NCI-H524 treated with DMSO at 0.1 percent for 48 hours (cell line): Measurements from ENCODE around the gene ZBTB20.

Experiments
- DNase-seq: peaks from one replicate; lab custom pipeline; 2025; lab: John Stamatoyannopoulos, UW

ZBTB20 gene

GRCh38 chr3:115087512-115087911 lies 59.6 kb downstream of the ZBTB20 start:
- DNase-seq: no peak

- no peak for DNase-seq
These were observed 60.7 kb downstream of the ZBTB20 start for GRCh38 chr3:115086344-115086743.

GRCh38 chr3:115085197-115085865 lies 61.8 kb downstream of the ZBTB20 start:
- no peak for DNase-seq

DNA sequence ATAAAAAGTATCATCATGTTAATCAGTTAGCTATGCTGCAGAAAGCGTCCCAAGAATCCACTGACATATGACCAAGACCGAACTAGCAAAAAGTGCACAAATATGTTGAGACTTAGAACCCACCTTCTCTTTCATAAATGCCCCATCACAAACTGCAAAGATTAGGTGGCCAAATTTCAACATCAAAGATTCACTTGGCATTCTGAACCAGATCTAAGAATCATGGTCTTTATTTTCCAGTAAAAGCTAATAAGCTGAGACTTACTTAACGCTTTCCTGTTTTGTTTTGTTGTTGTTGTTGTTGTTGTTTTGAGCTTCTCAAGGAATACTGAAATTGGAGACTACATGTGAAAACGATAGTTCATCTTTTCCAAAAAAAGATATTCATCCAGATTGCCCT lies 62.4 kb downstream of the ZBTB20 start:
- no peak for DNase-seq

GRCh38 chr3:115082260-115082659 lies 64.8 kb downstream of the ZBTB20 start:
- no peak for DNase-seq

- no peak for DNase-seq
These were observed 65.6 kb downstream of the ZBTB20 start for GRCh38 chr3:115081444-115081843.

- DNase-seq: no peak
These were observed 69.4 kb downstream of the ZBTB20 start for GRCh38 chr3:115077501-115078250.

GRCh38 chr3:115074502-115074901 lies 72.6 kb downstream of the ZBTB20 start:
- no peak for DNase-seq

- no peak for DNase-seq
These were observed 74.6 kb downstream of the ZBTB20 start for GRCh38 chr3:115072265-115073021.

DNA sequence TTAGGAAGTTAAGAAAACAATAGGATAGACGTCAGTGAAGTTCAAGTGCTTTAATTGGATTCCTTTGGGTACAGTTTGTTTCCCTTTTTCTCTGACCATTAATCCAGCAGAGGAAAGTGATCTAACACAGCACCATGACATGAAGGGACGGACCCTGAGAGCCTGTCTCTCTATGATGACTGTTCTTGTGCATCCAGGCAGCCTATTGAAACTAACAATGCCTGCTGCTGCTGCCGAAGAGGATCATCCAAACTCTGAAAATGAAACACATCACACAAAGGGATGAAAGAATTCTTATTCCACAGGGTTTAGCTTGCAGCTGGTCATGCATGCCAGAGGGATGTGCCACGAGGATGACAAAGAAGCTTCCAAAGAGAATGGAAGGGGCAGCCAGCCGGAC lies 75.5 kb downstream of the ZBTB20 start:
- DNase-seq: no peak

- DNase-seq: no peak
These were observed 75.9 kb downstream of the ZBTB20 start for GRCh38 chr3:115071166-115071565.

- DNase-seq: no peak
These were observed 78.3 kb downstream of the ZBTB20 start for GRCh38 chr3:115068799-115069198.

DNA sequence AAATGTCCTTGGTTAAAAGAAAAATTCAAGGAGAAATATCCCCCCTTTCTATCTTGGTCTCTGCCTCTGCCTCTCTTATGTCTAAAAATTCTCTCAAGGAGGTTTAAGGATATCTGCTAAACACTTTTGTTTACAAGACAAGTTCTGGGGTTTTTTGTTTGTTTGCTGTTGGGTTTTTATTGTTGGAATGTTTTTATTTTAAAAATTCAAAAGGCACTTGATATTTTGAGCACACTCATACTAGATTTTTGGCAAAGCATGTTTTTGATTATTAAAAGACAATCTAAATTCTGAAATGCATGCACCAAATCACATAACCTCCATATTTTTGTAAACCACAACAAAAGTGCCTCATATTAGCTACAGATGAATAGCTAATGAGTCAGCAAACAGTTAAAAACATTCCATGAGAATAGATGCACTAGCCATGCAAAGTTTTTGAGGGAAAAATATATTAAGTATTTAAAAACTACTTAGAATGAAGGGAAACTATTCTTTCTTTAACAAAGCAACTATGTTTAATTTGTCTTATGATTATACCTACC lies 84.6 kb downstream of the ZBTB20 start:
- no peak for DNase-seq

- no peak for DNase-seq
These were observed 85.1 kb downstream of the ZBTB20 start for GRCh38 chr3:115062009-115062408.

DNA sequence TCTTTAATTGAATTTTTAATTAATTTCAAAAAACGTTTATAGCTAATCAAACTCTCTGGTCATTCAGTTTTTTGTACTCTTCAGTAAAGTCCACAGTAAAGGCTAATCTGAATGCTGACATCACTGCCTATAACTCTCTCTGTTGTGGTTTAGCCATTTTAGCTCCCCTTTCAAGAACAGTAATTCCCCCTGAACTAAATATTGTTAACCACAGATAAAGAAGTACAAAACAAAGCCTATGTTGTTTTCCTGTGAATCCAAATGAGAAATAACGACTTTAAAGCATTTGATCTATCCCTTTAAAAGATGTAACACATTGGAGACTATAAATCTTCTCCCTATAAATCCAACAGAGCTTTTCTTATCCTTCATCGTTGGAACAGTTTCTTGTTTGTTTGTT lies 94.2 kb downstream of the ZBTB20 start:
- no peak for DNase-seq

GRCh38 chr3:115042351-115042750 lies 104.7 kb downstream of the ZBTB20 start:
- no peak for DNase-seq

GRCh38 chr3:115040673-115041286 lies 106.3 kb downstream of the ZBTB20 start:
- no peak for DNase-seq

GRCh38 chr3:115040246-115040645 lies 106.8 kb downstream of the ZBTB20 start:
- DNase-seq: no peak

DNA sequence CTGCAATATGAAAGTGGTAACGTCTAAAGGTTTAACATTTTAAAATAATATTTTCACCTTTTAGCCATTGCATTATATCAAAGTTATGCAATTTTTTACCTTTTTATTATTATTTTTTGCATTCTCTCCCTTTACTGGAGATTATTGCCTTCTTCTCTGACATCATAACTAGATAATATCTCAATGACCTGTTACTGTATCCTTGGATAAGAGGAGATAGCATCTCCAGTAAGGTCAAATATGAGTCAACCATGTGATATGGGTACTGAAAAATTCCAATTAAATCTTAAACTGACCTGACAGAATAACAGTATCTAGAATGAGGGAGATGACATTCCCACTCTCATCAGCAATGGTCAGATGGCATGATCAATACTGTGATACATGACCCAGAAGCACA lies 108.3 kb downstream of the ZBTB20 start:
- no peak for DNase-seq

DNA sequence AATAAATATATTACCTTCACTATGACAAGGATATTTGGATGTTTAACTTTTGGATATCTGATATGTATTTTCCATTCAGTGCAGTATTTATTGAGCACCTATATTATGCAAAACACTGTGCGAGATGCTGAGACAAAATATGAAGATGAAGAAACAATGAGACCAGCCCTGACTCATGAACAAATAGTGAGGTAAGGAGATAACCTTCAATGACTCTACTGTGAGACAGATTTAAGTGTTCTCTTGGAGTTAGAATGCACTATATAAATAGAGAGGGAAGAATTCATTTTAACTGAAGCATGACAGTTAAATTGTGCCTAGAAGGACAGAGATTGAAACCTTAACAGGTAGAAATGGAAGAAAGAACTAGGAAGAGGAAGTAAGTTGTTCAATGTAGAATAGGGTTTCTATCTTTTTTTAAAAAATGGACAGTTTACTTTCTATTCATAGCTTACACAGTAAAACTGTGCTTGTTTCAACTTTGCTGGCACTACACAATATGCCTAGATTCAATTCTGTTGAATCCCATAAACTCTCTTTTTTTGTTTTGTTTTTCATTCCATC lies 124.2 kb downstream of the ZBTB20 start:
- no peak for DNase-seq

GRCh38 chr3:115022199-115022598 lies 124.9 kb downstream of the ZBTB20 start:
- no peak for DNase-seq

DNA sequence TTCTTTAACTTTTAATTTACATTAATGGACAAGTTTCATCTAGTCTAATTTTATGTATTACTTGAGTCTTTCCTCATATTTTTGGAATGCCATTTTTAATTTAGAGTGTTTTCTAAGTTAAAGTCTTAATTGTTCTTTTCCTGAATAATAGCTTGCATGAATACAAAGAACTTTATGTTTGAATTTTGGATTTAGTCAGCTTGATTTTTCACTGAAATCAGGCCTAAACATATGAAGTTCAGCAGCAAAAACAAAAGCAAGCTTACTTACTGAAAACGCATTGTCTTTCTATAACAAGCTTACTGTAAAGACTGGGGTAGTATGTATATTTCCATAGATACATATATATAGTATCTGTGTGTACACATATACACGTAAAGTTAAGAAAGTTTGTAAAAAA lies 126.0 kb downstream of the ZBTB20 start:
- no peak for DNase-seq
